OCI-LY3 (cell line): ENCODE data around the gene MARF1.
"Not testable (repeated sequence)": the region's sequence is repeated elsewhere in the genome, so short reads cannot be mapped to it uniquely, and the experiment has no call there.

Source experiments
- H2AFZ ChIP-seq: fragments of 200-600, 300-600 bp; shearing (Covaris generic); 2 replicates; pipeline ENCODE4 v1.6.0; 2014; ENCODE audit warnings: antibody characterized with exemption, low read depth, low read length
- H3K27ac ChIP-seq: fragments of 200-600, 300-600 bp; sonication (generic); 2 replicates; pipeline ENCODE4 v1.5.1; 2014; ENCODE audit warnings: mild to moderate bottlenecking, low read length, moderate library complexity, mixed read lengths
- H3K27me3 ChIP-seq: fragments of 200-600, 300-600 bp; sonication (generic); 2 replicates; pipeline ENCODE4 v1.6.1; 2014; ENCODE audit warnings: low read depth, low read length, mixed read lengths
- H3K36me3 ChIP-seq: fragments of 200-600, 300-600 bp; sonication (generic); replicated peaks from 2 replicates; pipeline ENCODE3; 2014; ENCODE audit warnings: low read depth, low read length, mixed read lengths
- H3K4me1 ChIP-seq: fragments of 300-600, 200-600 bp; sonication (generic); 2 replicates; pipeline ENCODE4 v1.6.1; 2014; ENCODE audit warnings: low read length, mixed read lengths
- H3K4me2 ChIP-seq: fragments of 200-600, 300-600 bp; sonication (generic); 2 replicates; pipeline ENCODE4 v1.6.1; 2014; ENCODE audit warnings: low read length, mixed read lengths
- H3K4me3 ChIP-seq: fragments of 300-600, 200-600 bp; sonication (generic); 2 replicates; pipeline ENCODE4 v1.5.1; 2014; ENCODE audit warnings: antibody characterized with exemption, mild to moderate bottlenecking, low read length, moderate library complexity
- H3K79me2 ChIP-seq: fragments of 300-600, 200-600 bp; shearing (Covaris generic); 2 replicates; pipeline ENCODE4 v1.6.1; 2014; ENCODE audit warnings: mild to moderate bottlenecking, low read length, mixed read lengths
- H3K9ac ChIP-seq: fragments of 300-600, 200-600 bp; shearing (Covaris generic); 2 replicates; pipeline ENCODE4 v1.6.0; 2014; ENCODE audit warnings: mild to moderate bottlenecking, low read length, moderate library complexity
- H3K9me3 ChIP-seq: fragments of 200-600, 300-600 bp; shearing (Covaris generic); 2 replicates; pipeline ENCODE4 v1.6.1; 2014; ENCODE audit warnings: low read length, mixed read lengths; ENCODE audit not compliant: insufficient read depth
- H4K20me1 ChIP-seq: fragments of 200-600, 300-600 bp; sonication (generic); 2 replicates; pipeline ENCODE4 v1.6.1; 2016; ENCODE audit warnings: low read length, mixed read lengths; ENCODE audit not compliant: insufficient read depth
- EZH2phosphoT487 ChIP-seq: fragments of 200-600 bp; shearing (Covaris generic); IDR thresholded peaks from 2 replicates; pipeline ENCODE4 v1.6.1; 2018; ENCODE audit warnings: antibody characterized with exemption, mixed run types, low read depth
- TF ChIP-seq, protein P1 (sequence below): fragments of 200-600, 300-600 bp; sonication (generic); IDR thresholded peaks from 2 replicates; pipeline ENCODE4 v1.5.1; 2014; ENCODE audit warnings: antibody characterized with exemption, low read length, low read depth

MARF1 gene

GRCh38 chr16:15643048-15643945 is at the start of gene MARF1:
Gene MARF1 (minus strand): TSS chr16:15643154. CDS start chr16:15639233, 3,921 bp downstream.
- Histone ChIP-seq H3K4me2 (peak within 1 kb of the TSS; percentile 97), H3K9ac (peak within 1 kb of the TSS; percentile 99), H3K36me3 (peaks cover 6% of the 10 kb centered on the region), H3K27ac (peak within 1 kb of the TSS; percentile 98), H3K4me3 (peak within 1 kb of the TSS; percentile 92), H3K27me3 (no peaks in the 10 kb centered on the region), H3K4me1 (peaks cover 70% of the 10 kb centered on the region), H3K9me3 (no peaks in the 10 kb centered on the region), H4K20me1 (no peaks in the 10 kb centered on the region), H3K79me2 (peaks cover 34% of the 10 kb centered on the region), H2AFZ (no peak within 1 kb of the TSS)
- no peak for TF ChIP-seq EZH2phosphoT487
- TF ChIP-seq, protein P1, sequence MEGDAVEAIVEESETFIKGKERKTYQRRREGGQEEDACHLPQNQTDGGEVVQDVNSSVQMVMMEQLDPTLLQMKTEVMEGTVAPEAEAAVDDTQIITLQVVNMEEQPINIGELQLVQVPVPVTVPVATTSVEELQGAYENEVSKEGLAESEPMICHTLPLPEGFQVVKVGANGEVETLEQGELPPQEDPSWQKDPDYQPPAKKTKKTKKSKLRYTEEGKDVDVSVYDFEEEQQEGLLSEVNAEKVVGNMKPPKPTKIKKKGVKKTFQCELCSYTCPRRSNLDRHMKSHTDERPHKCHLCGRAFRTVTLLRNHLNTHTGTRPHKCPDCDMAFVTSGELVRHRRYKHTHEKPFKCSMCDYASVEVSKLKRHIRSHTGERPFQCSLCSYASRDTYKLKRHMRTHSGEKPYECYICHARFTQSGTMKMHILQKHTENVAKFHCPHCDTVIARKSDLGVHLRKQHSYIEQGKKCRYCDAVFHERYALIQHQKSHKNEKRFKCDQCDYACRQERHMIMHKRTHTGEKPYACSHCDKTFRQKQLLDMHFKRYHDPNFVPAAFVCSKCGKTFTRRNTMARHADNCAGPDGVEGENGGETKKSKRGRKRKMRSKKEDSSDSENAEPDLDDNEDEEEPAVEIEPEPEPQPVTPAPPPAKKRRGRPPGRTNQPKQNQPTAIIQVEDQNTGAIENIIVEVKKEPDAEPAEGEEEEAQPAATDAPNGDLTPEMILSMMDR = peak; percentile 40

DNA sequence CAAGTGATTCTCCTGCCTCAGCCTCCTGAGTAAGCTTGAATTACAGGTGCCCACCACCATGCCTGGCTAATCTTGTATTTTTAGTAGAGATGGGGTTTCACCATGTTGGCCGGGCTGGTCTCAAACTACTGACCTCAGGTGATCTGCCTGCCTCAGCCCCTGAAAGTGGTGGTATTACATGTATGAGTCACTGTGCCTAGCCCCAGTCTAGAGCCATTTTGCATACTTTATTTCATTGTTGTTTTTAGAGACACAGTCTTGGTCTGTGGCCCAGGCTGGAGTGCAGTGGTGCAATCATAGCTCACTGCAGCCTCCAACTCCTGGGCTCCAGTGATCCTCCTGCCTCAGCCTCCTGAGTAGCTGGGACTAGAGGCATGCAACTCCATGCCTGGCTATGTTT is 49.6 kb upstream of the MARF1 start:
- H3K79me2 ChIP-seq, H2AFZ ChIP-seq, H3K9ac ChIP-seq, H3K27me3 ChIP-seq, H3K4me3 ChIP-seq, H3K4me2 ChIP-seq, H3K4me1 ChIP-seq, H4K20me1 ChIP-seq, H3K27ac ChIP-seq, H3K9me3 ChIP-seq: not testable (repeated sequence)
- H3K36me3 ChIP-seq = peaks cover 65% of the 10 kb centered on the region

DNA sequence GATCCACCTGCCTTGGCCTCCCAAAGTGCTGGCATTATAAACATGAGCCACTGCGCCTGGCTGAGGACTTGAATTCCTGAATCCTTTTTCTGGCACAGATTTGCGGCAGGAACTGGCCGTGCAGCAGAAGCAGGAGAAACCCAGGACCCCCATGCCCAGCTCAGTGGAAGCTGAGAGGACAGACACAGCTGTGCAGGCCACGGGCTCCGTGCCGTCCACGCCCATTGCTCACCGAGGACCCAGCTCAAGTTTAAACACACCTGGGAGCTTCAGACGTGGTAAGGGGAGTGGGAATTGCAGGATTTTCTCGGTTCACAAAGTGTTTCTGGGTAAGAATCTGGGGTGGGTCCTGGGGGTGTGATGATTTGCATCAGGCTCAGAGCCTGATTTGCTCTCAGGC is 48.1 kb upstream of the MARF1 start:
- H3K9me3 ChIP-seq = no peaks in the 10 kb centered on the region
- no peak overlapping the region for H3K4me2 ChIP-seq
- H4K20me1 ChIP-seq = peaks cover 3% of the 10 kb centered on the region; the same call in 1 of the 2 replicates
- H3K4me3 ChIP-seq = no peak overlapping the region
- no peaks in the 10 kb centered on the region; the same call in 1 of the 2 replicates for H3K79me2 ChIP-seq
- peaks cover 3% of the 10 kb centered on the region; the same call in 1 of the 2 replicates for H3K4me1 ChIP-seq
- H3K9ac ChIP-seq = no peak overlapping the region
- no peaks in the 10 kb centered on the region for H3K27me3 ChIP-seq
- peaks cover 66% of the 10 kb centered on the region for H3K36me3 ChIP-seq
- no peak overlapping the region for H3K27ac ChIP-seq
- TF ChIP-seq EZH2phosphoT487 = no peak
- TF ChIP-seq, protein P1 = no peak
- H2AFZ ChIP-seq = no peak overlapping the region

GRCh38 chr16:15690296-15690695 is 47.3 kb upstream of the MARF1 start:
- TF ChIP-seq EZH2phosphoT487 = no peak
- TF ChIP-seq, protein P1 = no peak
- Histone ChIP-seq H3K4me2 (no peak overlapping the region), H4K20me1 (peaks cover 3% of the 10 kb centered on the region; the same call in 1 of the 2 replicates), H3K9ac (no peak overlapping the region), H3K36me3 (peaks cover 67% of the 10 kb centered on the region), H3K9me3 (no peaks in the 10 kb centered on the region), H3K4me3 (no peak overlapping the region), H3K4me1 (peaks cover 3% of the 10 kb centered on the region; the same call in 1 of the 2 replicates), H2AFZ (no peak overlapping the region), H3K27ac (no peak overlapping the region), H3K79me2 (peaks cover 4% of the 10 kb centered on the region; the same call in 1 of the 2 replicates), H3K27me3 (no peaks in the 10 kb centered on the region)
